ENCODE data around the gene RAB8B.
A peak's percentile ranks its signal among the peaks of the same experiment; 100 is the strongest.
"Not testable (repeated sequence)": the region's sequence is repeated elsewhere in the genome, so short reads cannot be mapped to it uniquely, and the experiment has no call there.

Gene RAB8B

DNA sequence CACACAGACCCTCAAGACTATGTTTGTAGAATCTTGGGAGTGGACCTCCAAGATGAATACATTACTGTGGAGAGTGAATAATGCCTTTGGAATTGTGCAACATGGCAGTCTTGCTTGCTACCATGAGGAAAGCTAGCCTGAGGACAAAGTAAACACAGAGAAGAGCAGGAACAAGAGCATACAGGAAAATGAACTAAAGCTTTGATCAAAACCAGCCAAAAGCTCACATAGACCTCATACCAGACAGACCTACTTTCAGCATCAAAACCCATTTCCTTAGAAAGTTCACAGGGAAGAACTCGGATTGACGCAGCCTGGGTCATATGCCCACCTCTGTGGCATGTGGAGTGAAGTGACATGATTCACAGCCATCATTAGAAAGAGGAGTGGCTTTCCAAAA lies 3.3 kb upstream of the RAB8B start:
- no peak for DNase-seq

- DNase-seq: no peak
Observed at GRCh38 chr15:63187589-63188226, 1.7 kb upstream of the RAB8B start.

GRCh38 chr15:63188247-63188925 lies 1.0 kb upstream of the RAB8B start:
- no peak for DNase-seq

- DNase-seq: peak in 1 of 6 experiments; percentile 8
Observed at GRCh38 chr15:63189941-63190768, 749 bp downstream of the RAB8B start.

DNA sequence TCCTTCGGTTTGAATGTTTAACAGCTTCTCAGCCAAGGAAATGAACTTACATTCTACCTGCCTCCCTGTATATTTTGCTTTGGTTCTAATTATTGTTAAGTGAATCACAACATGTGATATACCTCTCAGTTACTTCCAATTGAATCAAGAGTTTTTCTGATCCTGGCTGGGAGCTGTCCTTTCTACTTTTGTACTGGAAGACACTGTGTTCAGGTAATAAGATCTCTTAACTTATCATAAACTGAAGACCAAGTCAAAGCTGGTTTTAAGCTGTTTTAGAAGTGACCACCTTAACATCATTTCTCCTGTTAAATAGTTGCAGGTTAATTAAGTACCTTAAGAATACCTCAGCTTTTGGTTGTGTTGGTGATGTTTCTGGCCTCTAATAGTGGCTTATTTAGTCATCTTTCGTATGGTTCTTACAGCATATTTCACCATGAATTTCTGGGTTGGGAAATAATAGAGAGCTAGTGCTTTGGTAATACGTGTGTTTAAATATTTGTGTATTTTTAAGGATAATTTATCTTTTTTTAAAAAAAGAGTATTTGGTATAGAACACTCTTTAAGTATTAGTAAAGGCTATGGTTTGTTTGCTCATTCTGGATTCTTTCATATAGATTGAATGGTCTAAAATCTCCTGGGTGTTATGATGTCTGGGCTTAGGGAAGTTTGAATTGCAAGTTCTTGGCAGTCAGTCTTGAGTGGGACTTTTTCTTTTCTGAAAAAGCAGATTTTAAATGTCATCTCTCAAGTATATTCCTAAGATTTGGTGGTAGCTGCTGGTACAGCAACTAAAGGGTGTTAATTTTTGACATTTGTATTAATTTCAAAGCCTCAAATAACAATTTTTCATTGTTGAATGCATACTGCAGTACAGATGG lies 1.6 kb downstream of the RAB8B start:
- no peak for DNase-seq

GRCh38 chr15:63191895-63192618 lies 2.7 kb downstream of the RAB8B start:
- DNase-seq: peak; percentile 28 to 93 (median 71)

DNA sequence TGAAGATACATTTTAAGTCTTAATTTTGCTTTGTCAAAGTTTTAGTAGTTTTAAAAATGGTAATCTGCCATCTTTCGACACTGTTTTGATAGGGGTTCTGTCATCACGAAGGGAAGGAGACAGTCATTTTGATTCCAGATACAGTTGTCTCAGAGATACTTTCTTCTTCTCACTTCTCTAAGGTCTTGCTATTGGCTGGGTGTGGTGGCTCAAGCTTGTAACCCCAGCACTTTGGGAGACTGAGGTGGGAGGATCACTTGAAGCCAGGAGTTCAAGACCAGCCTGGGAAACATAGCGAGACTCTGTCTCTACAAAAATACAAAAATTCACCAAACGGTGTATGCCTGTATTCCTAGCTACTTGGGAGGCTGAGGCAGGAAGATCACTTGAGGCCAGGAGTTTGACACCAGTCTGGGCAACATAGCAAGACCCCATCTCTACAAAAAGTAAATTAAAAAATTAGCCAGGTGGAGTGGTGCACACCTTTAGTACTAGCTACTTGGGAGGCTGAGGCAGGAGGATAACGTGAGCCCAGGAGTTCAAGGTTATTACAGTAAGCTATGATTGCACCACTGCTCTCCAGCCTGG lies 3.3 kb downstream of the RAB8B start:
- DNase-seq: no peak

GRCh38 chr15:63194302-63194701 lies 4.9 kb downstream of the RAB8B start:
- no peak for DNase-seq

DNA sequence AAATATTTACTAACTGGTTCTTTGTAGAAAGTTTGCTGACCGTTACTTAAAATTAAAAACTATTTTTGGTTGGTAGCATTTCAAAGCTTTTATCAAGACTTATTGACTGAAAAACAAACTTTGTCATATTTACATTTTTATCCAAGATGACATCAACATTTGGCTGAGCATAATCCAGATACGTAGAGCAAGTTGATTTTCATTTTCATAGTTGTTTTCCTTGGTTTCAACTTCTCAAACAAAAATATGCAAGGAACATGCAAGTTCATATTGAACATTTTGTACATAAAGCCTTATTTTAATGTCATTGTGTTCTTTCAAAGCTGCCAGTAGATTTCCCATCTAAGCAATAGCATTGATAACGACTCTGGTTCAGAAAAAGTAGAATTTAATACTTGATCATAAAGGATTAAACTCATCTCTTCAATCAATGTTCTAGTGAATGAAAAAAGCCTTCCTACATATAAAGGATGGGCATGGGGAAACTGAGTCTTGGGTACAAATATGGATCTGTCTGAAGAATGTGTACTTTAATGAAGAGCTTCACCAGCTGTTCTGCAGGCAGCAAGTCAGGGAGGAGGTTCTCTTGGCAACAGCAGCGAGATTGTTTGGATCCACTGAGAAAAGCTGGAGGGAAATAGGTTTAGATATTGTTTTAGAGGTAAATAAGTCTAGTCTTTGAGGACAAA lies 5.6 kb downstream of the RAB8B start:
- no peak for DNase-seq

DNA sequence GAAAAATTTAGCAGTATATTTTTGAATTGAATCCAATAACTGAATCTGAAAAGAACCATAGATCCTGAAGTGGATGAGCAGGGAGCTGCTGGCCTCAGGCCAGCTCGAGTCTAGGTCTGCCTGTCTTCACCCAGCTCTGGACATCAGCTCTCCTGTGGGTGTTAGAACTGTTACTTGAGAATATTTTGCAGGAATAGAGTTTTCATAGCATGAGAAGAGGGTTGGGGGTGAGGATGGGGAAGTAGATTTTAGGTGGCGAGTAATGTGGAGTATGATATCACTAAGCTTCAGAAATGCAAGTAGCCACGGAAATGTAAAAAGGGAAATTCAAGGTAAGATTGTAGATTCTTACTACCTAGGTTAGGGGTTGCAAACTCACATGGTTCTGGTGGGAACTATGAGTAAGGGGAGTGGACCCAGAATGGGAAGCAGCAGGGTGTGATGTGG lies 6.2 kb downstream of the RAB8B start:
- DNase-seq: no peak

GRCh38 chr15:63196842-63197241 lies 7.4 kb downstream of the RAB8B start:
- DNase-seq: no peak

- no peak for DNase-seq
Observed at GRCh38 chr15:63197626-63198025, 8.2 kb downstream of the RAB8B start.

DNA sequence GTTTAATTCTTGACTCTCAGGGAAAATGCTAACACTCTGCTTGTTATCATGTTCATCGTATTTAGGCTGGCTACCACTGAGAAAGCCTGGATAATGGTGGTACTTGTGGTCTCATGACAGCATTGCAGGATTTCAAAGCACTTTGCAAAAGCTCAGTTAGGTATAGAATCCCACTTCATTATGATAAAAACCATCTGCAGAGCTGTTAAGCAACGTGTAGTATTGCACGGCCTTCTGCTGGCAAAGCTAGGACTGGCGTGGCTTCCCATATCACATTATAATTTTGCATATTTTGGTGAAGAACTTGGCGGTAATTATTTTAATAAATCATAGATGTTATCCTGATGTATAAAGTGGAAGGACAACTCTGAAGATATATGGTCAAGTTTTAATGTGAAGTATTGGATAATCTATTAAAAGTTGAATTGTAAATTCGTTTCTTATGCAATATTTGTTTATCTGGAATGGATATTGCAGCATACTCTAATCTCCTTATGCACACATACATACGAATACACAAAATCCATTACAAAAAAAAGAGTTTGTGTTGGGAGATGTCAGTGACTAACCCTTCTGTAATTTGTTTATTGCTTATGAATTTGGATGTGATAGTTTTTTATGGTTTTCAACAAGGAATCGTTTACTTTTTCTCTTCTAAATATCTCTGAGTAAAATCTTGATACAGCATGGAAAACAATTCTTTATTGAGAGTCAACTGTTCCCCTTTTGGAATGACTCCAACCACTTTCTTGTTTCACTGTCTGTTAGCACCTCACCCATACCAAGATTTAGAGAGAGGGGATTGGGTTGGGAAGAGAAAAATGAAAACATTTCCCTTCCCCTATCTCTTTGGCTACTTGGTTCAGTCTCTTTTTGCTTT lies 9.2 kb downstream of the RAB8B start:
- DNase-seq: no peak

DNA sequence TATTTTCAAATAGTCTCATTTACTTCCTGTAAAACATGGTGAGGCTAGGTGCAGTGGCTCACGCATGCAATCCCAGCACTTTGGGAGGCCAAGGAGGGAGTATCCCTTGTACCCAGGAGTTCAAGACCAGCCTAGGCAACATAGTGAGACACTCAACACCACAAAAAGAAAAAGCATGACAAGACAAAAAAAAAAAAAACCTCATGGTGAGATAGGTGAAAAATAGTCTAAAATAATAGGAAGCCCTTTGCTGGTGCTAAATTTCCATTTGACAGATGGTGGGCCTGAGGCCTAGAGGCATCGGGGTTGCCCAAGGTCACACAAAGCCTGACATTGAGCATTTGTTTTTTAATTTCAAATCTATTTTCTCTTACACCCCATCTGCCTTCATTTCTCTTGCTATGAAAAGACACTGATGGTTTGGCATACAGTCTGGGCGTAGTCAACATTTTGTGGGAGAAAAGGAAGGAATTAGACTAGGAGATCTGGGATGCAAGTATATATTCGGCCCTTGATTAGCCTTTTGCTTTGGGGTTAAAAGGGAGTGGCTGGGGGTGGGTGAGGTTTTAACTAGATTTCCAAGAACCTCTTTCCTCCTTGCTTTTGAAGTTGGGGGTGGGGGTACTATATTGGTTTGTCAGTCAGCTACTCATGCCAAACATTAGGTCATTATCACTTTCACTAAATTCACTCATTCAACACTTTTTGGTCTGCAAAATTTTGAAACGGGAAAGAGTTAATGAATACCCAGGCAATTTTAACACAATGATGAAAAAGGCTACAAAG lies 11.3 kb downstream of the RAB8B start:
- no peak for DNase-seq

- no peak for DNase-seq
Observed at GRCh38 chr15:63202861-63203260, 13.5 kb downstream of the RAB8B start.

DNA sequence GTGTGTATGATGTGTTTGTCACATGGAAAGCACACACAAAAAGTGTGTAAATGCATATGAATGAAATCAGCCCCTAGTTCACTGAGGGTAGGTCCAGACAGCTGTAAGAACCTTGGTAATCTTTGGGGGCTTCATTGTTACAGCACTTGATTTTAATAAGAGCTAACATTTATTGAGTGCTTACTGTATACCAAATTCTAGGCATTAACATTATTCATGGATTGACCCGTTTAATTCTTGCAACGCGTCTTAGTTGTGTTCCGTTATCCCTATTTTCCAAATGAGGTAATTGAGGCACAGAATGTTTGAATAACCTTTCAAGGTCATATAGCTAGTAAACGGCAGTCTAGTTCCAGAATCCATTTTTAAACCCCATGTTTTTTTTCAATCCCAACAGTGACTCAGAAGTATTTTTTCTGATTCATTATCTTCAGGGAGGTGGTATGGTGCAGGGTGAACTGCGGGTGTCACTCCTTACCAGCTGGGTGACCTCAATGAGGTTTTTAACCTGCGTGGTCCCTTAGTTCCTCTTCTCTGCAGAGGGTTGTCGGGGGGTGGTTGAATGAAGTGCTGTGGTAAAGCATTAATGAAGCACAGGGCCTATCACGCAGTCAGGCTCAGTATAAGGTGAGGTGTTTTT lies 14.2 kb downstream of the RAB8B start:
- DNase-seq: peak in 2 of 6 experiments; percentile 15 to 16

DNA sequence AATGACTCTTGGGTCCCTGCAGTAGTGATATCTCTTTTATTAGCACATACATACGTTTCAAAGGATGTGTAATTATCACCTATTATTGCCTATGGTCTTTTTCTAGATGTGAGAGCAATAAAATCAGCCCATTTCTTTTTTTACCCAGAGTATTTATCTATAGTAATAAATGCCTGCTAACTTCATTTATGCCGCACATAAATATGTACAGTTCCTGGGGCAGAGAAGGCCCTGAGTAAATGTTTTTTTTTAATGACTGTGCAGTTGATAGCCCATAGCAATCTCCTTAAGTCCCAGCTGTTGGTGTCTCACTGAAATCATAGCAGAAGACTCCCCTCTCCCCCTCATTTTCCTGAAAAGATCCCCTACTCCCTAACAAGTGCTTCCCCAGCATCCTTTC lies 16.7 kb downstream of the RAB8B start:
- no peak for DNase-seq

- DNase-seq: not testable (repeated sequence)
Observed at GRCh38 chr15:63208824-63209223, 19.4 kb downstream of the RAB8B start.

Measured in stimulated activated naive CD4-positive, alpha-beta T cell (primary cell).